CD4-positive, CD25-positive, alpha-beta regulatory T cell (primary cell): ENCODE results near the gene GGNBP2. TPM values are rescaled to one million over a fixed set of nuclear protein-coding genes. Genes with fewer than 3 reads are reported as not detected.

Source experiments
- ATAC-seq, 2 donors: fragments of 150-1000 bp; cut with Tn5 transposase; one replicate each; pipeline ENCODE4 v1.10.0; 2021; ENCODE audit warnings: low read depth in 2 of 2, moderate number of reproducible peaks in 2 of 2, moderate library complexity in 1 of 2
- DNase-seq, 3 donors: peaks; one replicate each; pipeline versions ENCODE4 v3.0.0 to v3.0.0-alpha.2; 2012 to 2022; ENCODE audit warnings: mixed read lengths in 1 of 3
- H3K27ac ChIP-seq: one replicate; pipeline ENCODE4 v1.7.0; 2013; ENCODE audit warnings: mild to moderate bottlenecking, low read length; ENCODE audit not compliant: insufficient read depth, poor library complexity, severe bottlenecking
- H3K27me3 ChIP-seq: one replicate; pipeline ENCODE4 v1.7.0; 2013; ENCODE audit warnings: low read length; ENCODE audit not compliant: control insufficient read depth, insufficient read depth
- H3K36me3 ChIP-seq: one replicate; pipeline ENCODE4 v1.7.0; 2013; ENCODE audit warnings: mild to moderate bottlenecking, low read length, moderate library complexity; ENCODE audit not compliant: control insufficient read depth, insufficient read depth
- H3K4me1 ChIP-seq: 2 replicates; pipeline ENCODE4 v1.7.0; 2013; ENCODE audit warnings: mild to moderate bottlenecking, low read length; ENCODE audit not compliant: insufficient read depth, control insufficient read depth, poor library complexity, severe bottlenecking
- H3K4me3 ChIP-seq: one replicate; pipeline ENCODE4 v1.7.0; 2013; ENCODE audit warnings: low read depth, mild to moderate bottlenecking, low read length, moderate library complexity
- H3K9me3 ChIP-seq, 2 experiments: 1 replicate in 1 of 2; 2 replicates in 1 of 2; pipeline ENCODE4 v1.7.0; 2013; ENCODE audit warnings: low read length in 2 of 2, mild to moderate bottlenecking in 1 of 2, moderate library complexity in 1 of 2; ENCODE audit not compliant: control insufficient read depth in 2 of 2
- H3K27ac Mint-ChIP-seq, 3 donors: one replicate each; pipeline ENCODE4 v1.8.0; 2020 to 2022; ENCODE audit warnings: mild to moderate bottlenecking in 3 of 3, mixed read lengths in 3 of 3, moderate library complexity in 2 of 3
- H3K27me3 Mint-ChIP-seq: one replicate; pipeline ENCODE4 v1.8.0; 2022; ENCODE audit warnings: mild to moderate bottlenecking, mixed read lengths
- H3K36me3 Mint-ChIP-seq: one replicate; pipeline ENCODE4 v1.8.0; 2020; ENCODE audit warnings: mixed read lengths
- H3K4me1 Mint-ChIP-seq, 4 donors: one replicate each; pipeline ENCODE4 v1.8.0; 2020 to 2022; ENCODE audit warnings: mixed read lengths in 4 of 4, mild to moderate bottlenecking in 1 of 4
- H3K4me3 Mint-ChIP-seq, 4 donors: one replicate each; pipeline ENCODE4 v1.8.0; 2020 to 2022; ENCODE audit warnings: mild to moderate bottlenecking in 4 of 4, mixed read lengths in 4 of 4, moderate library complexity in 3 of 4
- H3K9me3 Mint-ChIP-seq, 7 donors: one replicate each; pipeline ENCODE4 v1.8.0; 2020 to 2022; ENCODE audit warnings: mixed read lengths in 7 of 7, mild to moderate bottlenecking in 3 of 7, moderate library complexity in 2 of 7
- polyA plus RNA-seq, 4 donors: library from polyadenylated mRNA; unstranded; fragments of 300-500 nt; fragmentation: Illumina TruSeq; gene quantifications; one replicate each; pipeline ENCODE4 v1.2.3, GENCODE V29; 2021
- total RNA-seq: library from RNA; stranded (reverse); gene quantifications from one replicate; pipeline ENCODE4 v1.2.3, GENCODE V29; 2022

The GGNBP2 gene
- total and polyA plus RNA-seq, 5 donors from 2014 or later: 45.9 to 144 (median 59.6) TPM

- H3K27me3 ChIP-seq: no peaks in the 10 kb centered on the region
- H3K36me3 ChIP-seq: peaks cover 55% of the 10 kb centered on the region
- peak in 1 of 3 donors; percentile 37 for DNase-seq
- H3K36me3 Mint-ChIP-seq: peaks cover 40% of the 10 kb centered on the region
- H3K4me1 ChIP-seq: peaks cover 4% of the 10 kb centered on the region
- H3K9me3 ChIP-seq: no peaks in the 10 kb centered on the region
- peak in 1 of 2 donors; percentile 22 for ATAC-seq
- H3K4me3 Mint-ChIP-seq: no peak overlapping the region
- peak overlapping the region in 2 of 3 donors; percentile 43 to 75 for H3K27ac Mint-ChIP-seq
- H3K27ac ChIP-seq: no peak overlapping the region
- peaks cover 0 to 16% (median 10%) of the 10 kb centered on the region in 4 donors for H3K4me1 Mint-ChIP-seq
- no peak overlapping the region for H3K4me3 ChIP-seq
- H3K9me3 Mint-ChIP-seq: no peaks in the 10 kb centered on the region
- H3K27me3 Mint-ChIP-seq: no peaks in the 10 kb centered on the region
These were observed 20.3 kb upstream of the GGNBP2 start for GRCh38 chr17:36524428-36524876.

GRCh38 chr17:36525113-36525512, 19.6 kb upstream of the GGNBP2 start:
- Histone ChIP-seq H3K4me3 (no peak overlapping the region), H3K27ac (no peak overlapping the region), H3K27me3 (no peaks in the 10 kb centered on the region), H3K4me1 (peaks cover 4% of the 10 kb centered on the region), H3K36me3 (peaks cover 61% of the 10 kb centered on the region), H3K9me3 (no peaks in the 10 kb centered on the region)
- peaks cover 0 to 18% (median 10%) of the 10 kb centered on the region in 4 donors for H3K4me1 Mint-ChIP-seq
- H3K9me3 Mint-ChIP-seq: no peaks in the 10 kb centered on the region
- H3K36me3 Mint-ChIP-seq: peaks cover 41% of the 10 kb centered on the region
- H3K4me3 Mint-ChIP-seq: no peak overlapping the region
- H3K27ac Mint-ChIP-seq: peak overlapping the region in 1 of 3 donors; percentile 73
- no peaks in the 10 kb centered on the region for H3K27me3 Mint-ChIP-seq
- ATAC-seq: no peak
- DNase-seq: no peak

GRCh38 chr17:36525888-36526287, 18.8 kb upstream of the GGNBP2 start:
- H3K36me3 ChIP-seq: peaks cover 60% of the 10 kb centered on the region
- peak overlapping the region in 1 of 3 donors; percentile 70 for H3K27ac Mint-ChIP-seq
- H3K27me3 ChIP-seq: no peaks in the 10 kb centered on the region
- H3K27me3 Mint-ChIP-seq: no peaks in the 10 kb centered on the region
- no peak overlapping the region for H3K4me3 ChIP-seq
- H3K36me3 Mint-ChIP-seq: peaks cover 35% of the 10 kb centered on the region
- H3K4me1 ChIP-seq: peaks cover 4% of the 10 kb centered on the region
- no peaks in the 10 kb centered on the region for H3K9me3 Mint-ChIP-seq
- DNase-seq (no peak), ATAC-seq (no peak)
- no peaks in the 10 kb centered on the region for H3K9me3 ChIP-seq
- no peak overlapping the region for H3K27ac ChIP-seq
- no peak overlapping the region for H3K4me3 Mint-ChIP-seq
- peaks cover 0 to 18% (median 8%) of the 10 kb centered on the region in 4 donors for H3K4me1 Mint-ChIP-seq

GRCh38 chr17:36527621-36528250, 17.0 kb upstream of the GGNBP2 start:
- Histone ChIP-seq H3K4me3 (no peak overlapping the region), H3K36me3 (peaks cover 72% of the 10 kb centered on the region), H3K9me3 (no peaks in the 10 kb centered on the region), H3K4me1 (peaks cover 4% of the 10 kb centered on the region), H3K27ac (no peak overlapping the region), H3K27me3 (no peaks in the 10 kb centered on the region)
- no peak overlapping the region for H3K4me3 Mint-ChIP-seq
- ATAC-seq (no peak), DNase-seq (no peak)
- H3K27ac Mint-ChIP-seq: no peak overlapping the region
- H3K9me3 Mint-ChIP-seq: no peaks in the 10 kb centered on the region
- peaks cover 35% of the 10 kb centered on the region for H3K36me3 Mint-ChIP-seq
- no peaks in the 10 kb centered on the region for H3K27me3 Mint-ChIP-seq
- peaks cover 0 to 20% (median 15%) of the 10 kb centered on the region in 4 donors for H3K4me1 Mint-ChIP-seq

- Mint-ChIP-seq H3K9me3 (no peaks in the 10 kb centered on the region), H3K27ac (peak overlapping the region in 1 of 3 donors; percentile 6), H3K4me3 (no peak overlapping the region), H3K4me1 (peaks cover 0 to 27% (median 19%) of the 10 kb centered on the region in 4 donors), H3K27me3 (no peaks in the 10 kb centered on the region), H3K36me3 (peaks cover 33% of the 10 kb centered on the region)
- H3K4me1 ChIP-seq: peaks cover 8% of the 10 kb centered on the region
- H3K27ac ChIP-seq: no peak overlapping the region
- H3K36me3 ChIP-seq: peaks cover 63% of the 10 kb centered on the region
- H3K4me3 ChIP-seq: no peak overlapping the region
- no peak for DNase-seq
- H3K9me3 ChIP-seq: no peaks in the 10 kb centered on the region
- no peak for ATAC-seq
- no peaks in the 10 kb centered on the region for H3K27me3 ChIP-seq
These were observed 15.6 kb upstream of the GGNBP2 start for GRCh38 chr17:36529121-36529520.

DNA sequence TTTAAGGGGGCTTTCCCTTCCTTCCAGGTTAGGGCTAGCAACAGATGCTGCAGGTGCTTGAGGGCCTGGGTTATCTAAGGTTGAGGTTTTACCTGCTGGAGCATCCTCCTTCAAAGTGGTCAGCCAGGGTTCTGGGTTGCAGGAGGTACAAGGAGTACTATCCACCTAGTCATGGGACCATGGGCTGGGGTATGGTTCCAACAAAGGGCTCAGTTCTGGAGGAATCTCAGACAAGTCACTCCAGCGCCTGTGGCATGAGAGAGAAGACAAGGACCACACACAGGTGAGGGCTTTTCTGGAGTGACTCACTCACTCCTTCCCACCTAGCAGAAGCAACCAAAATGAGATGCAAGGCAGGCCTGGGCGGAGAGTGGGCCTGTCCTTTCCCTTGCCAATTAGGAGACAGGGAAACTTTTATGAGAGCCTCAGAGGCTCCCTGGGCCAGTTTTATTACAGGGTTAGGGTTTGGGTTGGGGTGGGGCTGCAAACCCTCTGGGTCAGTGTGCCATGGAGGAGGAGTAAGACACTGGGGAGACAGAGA, 12.2 kb upstream of the GGNBP2 start:
- H3K36me3 Mint-ChIP-seq: peaks cover 12% of the 10 kb centered on the region
- ATAC-seq: no peak
- peaks cover 0 to 30% (median 20%) of the 10 kb centered on the region in 4 donors for H3K4me1 Mint-ChIP-seq
- no peak overlapping the region for H3K27ac ChIP-seq
- peaks cover 5% of the 10 kb centered on the region for H3K27me3 Mint-ChIP-seq
- no peak overlapping the region for H3K4me3 ChIP-seq
- peak overlapping the region in 2 of 3 donors; percentile 52 to 98 for H3K27ac Mint-ChIP-seq
- no peaks in the 10 kb centered on the region for H3K27me3 ChIP-seq
- H3K36me3 ChIP-seq: peaks cover 37% of the 10 kb centered on the region
- no peaks in the 10 kb centered on the region for H3K9me3 ChIP-seq
- peak overlapping the region; percentile 8 to 97 (median 92) for H3K4me3 Mint-ChIP-seq
- peaks cover 19% of the 10 kb centered on the region for H3K4me1 ChIP-seq
- no peak for DNase-seq
- peaks cover 0 to 2% (median 0%) of the 10 kb centered on the region in 7 donors for H3K9me3 Mint-ChIP-seq

- Histone ChIP-seq H3K36me3 (peaks cover 30% of the 10 kb centered on the region), H3K9me3 (no peaks in the 10 kb centered on the region), H3K4me1 (peaks cover 19% of the 10 kb centered on the region), H3K4me3 (peak overlapping the region; percentile 74), H3K27ac (peak overlapping the region; percentile 98), H3K27me3 (no peaks in the 10 kb centered on the region)
- Mint-ChIP-seq H3K9me3 (peaks cover 0 to 2% (median 0%) of the 10 kb centered on the region in 7 donors), H3K4me3 (peak overlapping the region; percentile 96 to 98 (median 98)), H3K4me1 (peaks cover 6 to 30% (median 20%) of the 10 kb centered on the region in 4 donors), H3K36me3 (peaks cover 10% of the 10 kb centered on the region), H3K27ac (peak overlapping the region; percentile 97 to 99 (median 98)), H3K27me3 (peaks cover 5% of the 10 kb centered on the region)
- ATAC-seq (peak; percentile 7 to 37), DNase-seq (peak; percentile 40 to 74 (median 44))
These were observed 10.5 kb upstream of the GGNBP2 start for GRCh38 chr17:36533935-36534839.
